Activated T-cell treated with anti-CD3 and anti-CD28 coated beads for 24 hours (primary cell): ENCODE data around the gene HORMAD1.
"Not testable (repeated sequence)": the region's sequence is repeated elsewhere in the genome, so short reads cannot be mapped to it uniquely, and the experiment has no call there.

ENCODE experiments used
- DNase-seq: peaks from one replicate; pipeline ENCODE4 v3.0.0-alpha.2; 2020; ENCODE audit warnings: low read depth

HORMAD1 gene

DNA sequence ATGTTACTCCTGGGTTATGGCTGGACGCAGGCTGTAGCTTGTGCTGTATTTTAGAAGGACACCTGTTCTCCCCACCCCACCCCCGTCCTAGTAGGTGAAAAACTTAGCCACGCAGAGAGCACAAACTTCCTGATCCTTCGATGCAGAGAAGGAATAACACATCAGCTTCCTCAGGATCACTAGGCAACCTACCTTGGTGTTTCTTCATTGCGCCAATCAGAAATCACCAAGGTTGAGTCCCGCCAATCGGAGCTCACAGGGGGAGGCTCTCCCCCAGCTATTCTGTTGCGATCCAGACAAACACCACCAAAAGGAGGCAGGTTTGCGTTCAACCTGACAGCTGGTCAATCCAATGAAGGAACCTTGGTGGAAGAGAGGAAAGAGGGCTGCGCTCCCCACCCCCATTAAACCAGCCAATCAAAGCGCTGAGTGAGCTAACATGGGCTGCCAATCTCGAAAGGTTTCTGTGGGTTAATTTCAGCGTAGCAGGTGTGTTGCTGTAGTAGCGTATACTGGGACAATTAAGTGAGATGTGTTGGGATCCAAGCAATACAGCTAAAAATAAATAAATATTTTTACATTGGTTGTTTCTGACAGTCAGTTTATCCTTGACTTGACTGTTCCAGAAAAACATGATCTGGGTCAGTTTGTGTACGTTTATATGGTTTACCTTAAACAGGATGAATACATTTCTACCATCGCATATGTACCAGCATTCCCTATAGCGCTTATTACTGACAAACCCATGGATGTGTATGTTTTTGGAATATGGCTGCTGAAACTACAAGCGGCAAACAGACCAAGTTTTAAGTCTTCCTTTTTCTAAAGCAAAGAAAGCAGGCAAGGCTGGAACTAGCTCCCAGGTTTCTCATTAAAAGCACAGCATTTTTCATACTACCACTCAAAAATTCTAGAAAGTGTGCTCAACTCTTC, 23.4 kb downstream of the HORMAD1 start, which contains the start of gene GOLPH3L:
Gene GOLPH3L, minus strand, starts transcription at position 160 of the 933 bp plus-strand sequence. CDS start 2,316 bp downstream, outside the sequence.
- peak; percentile 88 for DNase-seq

DNA sequence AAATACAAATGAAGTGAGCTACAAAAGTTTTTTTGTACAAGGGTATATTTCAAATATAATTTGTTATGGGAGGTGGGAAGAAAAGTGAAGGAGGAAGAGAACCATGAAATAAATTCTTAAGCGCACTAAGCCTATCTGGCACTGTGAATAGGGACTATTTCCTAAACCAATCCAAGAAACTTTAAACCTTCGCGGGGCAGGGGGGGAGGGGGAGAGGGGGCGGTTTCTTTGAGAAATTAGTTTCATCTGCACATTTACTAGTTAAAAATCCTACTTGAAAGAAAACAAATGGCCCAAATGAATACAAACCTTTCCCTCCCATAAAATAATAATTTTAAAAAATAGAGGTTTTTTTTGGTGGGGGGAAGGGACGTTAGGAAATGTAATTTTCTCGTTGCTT, 24.1 kb downstream of the HORMAD1 start:
- no peak for DNase-seq

GRCh38 chr1:150696162-150696561, 24.5 kb downstream of the HORMAD1 start:
- DNase-seq: no peak

GRCh38 chr1:150695561-150695960, 25.1 kb downstream of the HORMAD1 start:
- no peak for DNase-seq

GRCh38 chr1:150692720-150693119, 28.0 kb downstream of the HORMAD1 start:
- DNase-seq: no peak

GRCh38 chr1:150688763-150689162, 31.9 kb downstream of the HORMAD1 start:
- no peak for DNase-seq

GRCh38 chr1:150686275-150686674, 34.4 kb downstream of the HORMAD1 start:
- DNase-seq: no peak

GRCh38 chr1:150683914-150684313, 36.8 kb downstream of the HORMAD1 start:
- DNase-seq: no peak

DNA sequence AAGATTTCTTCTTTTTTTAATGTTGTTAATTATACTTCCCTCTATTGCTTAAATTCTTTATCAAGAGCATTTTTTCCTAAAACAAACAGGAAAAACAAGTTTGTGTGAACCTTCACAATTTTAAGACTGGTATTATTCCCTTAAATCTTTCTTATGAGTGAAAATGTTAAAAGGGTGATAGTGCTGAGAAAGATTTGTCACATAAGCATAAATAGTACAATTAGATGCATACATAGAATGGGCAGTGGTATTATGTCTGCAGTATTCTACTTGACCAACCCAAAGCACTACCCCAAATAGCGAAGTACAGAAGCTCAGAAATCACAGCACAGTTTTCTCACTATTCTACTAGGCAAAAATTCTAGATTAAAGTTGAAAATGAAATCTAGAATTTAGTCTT, 41.7 kb downstream of the HORMAD1 start:
- no peak for DNase-seq

GRCh38 chr1:150674881-150675280, 45.8 kb downstream of the HORMAD1 start:
- DNase-seq: no peak

- DNase-seq: no peak
These were observed 57.4 kb downstream of the HORMAD1 start for GRCh38 chr1:150663321-150663720.

DNA sequence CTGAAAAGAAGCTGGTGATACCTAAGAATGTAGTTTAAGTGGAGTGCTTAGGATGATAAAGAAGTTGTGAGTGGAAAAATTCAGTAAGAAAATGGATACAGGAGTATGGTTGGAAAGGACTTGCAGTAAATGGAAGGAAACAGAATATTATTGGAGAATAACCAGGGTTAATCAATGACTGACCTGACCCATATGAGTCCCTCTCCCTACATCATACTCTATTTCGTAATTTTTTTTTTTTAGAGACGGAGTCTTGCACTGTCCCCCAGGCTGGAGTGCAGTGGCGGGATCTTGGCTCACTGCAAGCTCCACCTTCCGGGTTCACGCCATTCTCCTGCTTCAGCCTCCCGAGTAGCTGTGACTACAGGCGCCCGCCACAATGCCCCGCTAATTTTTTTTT, 57.9 kb downstream of the HORMAD1 start:
- DNase-seq: no peak

- DNase-seq: no peak
These were observed 59.5 kb downstream of the HORMAD1 start for GRCh38 chr1:150661156-150661555.

GRCh38 chr1:150660584-150660983, 60.1 kb downstream of the HORMAD1 start:
- DNase-seq: no peak

- DNase-seq: not testable (repeated sequence)
These were observed 63.6 kb downstream of the HORMAD1 start for GRCh38 chr1:150657064-150657463.

- not testable (repeated sequence) for DNase-seq
These were observed 66.1 kb downstream of the HORMAD1 start for GRCh38 chr1:150654635-150655034.

GRCh38 chr1:150650193-150650592, 70.5 kb downstream of the HORMAD1 start:
- no peak for DNase-seq

DNA sequence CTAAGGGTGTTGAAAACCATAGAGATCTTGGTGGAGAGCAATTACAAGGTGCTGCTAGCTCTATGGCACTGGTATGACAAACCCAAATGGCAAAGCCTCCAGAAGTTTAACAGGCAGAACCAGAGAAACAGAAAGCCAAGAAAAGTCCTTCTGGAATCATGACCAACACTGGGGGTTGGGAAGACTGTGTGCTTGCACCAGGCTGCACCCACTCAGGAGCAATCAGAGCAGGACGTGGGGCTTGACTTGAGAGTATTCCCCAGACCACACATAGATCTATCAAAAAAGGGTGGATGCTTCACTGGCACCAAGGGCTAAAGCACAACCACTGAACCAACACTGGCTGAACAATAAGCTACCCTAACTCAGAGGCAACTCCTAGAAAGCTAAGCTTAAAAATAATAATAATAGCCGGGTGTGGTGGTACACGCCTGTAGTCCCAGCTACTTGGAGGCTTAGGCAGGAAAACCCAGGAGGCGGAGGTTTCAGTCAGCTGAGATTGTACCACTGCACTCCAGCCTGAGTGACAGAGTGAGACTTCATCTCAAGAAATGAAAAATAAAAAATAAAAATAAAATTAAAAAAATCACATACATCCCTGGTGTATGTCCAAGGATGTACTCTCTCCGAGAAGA, 71.1 kb downstream of the HORMAD1 start:
- DNase-seq: no peak
